ENCODE data around the gene ZFYVE28. TPM values are rescaled to one million over a fixed set of nuclear protein-coding genes. Genes with fewer than 3 reads are reported as not detected.

Gene ZFYVE28
- total and polyA plus RNA-seq, 2 of the 8 experiments (the other 6 are each of a cell fraction or from before 2014, with no cell fraction given), result 1.7 to 4.9 TPM

DNA sequence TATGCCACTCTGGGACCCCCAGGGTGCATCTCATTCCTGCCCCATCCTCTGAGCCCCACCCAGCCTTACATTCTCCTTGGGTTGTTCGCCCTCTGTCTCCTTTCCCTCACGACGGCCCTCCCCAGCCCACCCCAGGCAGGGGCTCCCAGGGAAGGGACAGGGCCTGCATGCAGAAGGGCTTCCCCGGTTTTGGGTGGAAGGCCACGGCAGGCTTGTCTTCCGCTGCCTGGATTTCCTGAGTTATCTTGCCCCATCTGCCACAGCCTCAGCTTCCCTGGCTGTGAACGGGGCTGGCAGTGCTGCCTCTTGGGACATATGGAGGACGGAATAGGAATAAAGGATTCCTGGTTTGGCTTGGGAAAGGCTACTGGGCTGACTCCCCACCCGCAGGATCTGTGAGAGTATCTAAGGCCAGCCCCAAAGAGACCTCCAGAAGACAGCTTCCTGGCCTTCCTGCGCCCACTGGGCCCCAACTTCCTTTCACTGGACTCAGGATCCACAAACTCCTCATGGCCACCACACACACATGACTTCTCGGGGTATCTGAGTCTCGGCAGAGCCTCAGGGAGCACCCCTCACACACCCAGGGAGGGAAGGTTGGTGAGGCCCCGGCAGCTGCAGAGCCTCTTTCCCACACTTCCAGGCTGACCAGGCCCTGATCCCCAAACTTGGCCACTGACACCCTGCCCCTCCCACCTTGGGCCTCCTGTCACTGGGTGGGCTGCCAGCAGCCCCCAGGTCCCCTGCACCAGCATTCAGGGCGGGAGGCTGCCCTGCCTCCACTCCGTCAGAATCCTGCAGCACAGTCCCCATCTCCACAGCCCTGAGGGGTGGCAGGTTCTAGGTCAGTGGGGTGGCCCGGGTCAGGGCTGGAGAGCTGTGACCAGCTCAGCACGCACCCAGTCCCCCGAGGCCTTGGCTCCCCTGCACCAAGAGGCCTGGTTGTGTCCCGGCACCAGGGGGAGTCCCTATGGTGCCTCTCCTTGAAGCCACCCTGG is 153.0 kb downstream of the ZFYVE28 start (continued):
- no peak for TF ChIP-seq SP4 (IDR thresholded peaks at IDR 0.05; ENCODE audit: low read length)
- TF ChIP-seq FOSL1 (IDR thresholded peaks at IDR 0.05; ENCODE audit: insufficient read depth, low read depth, low read length), result no peak
- no peak for TF ChIP-seq TBP (IDR thresholded peaks at IDR 0.05; ENCODE audit: low read depth, low read length)
- no peak for TF ChIP-seq NANOG (IDR thresholded peaks at IDR 0.05; ENCODE audit: insufficient read depth, low read depth, low read length, poor library complexity, severe bottlenecking)
- TF ChIP-seq SP2 (IDR thresholded peaks at IDR 0.05; ENCODE audit: low read length), result no peak
- no peak for TF ChIP-seq TCF12 (IDR thresholded peaks at IDR 0.05; ENCODE audit: low read depth, low read length)
- TF ChIP-seq, protein P1, sequence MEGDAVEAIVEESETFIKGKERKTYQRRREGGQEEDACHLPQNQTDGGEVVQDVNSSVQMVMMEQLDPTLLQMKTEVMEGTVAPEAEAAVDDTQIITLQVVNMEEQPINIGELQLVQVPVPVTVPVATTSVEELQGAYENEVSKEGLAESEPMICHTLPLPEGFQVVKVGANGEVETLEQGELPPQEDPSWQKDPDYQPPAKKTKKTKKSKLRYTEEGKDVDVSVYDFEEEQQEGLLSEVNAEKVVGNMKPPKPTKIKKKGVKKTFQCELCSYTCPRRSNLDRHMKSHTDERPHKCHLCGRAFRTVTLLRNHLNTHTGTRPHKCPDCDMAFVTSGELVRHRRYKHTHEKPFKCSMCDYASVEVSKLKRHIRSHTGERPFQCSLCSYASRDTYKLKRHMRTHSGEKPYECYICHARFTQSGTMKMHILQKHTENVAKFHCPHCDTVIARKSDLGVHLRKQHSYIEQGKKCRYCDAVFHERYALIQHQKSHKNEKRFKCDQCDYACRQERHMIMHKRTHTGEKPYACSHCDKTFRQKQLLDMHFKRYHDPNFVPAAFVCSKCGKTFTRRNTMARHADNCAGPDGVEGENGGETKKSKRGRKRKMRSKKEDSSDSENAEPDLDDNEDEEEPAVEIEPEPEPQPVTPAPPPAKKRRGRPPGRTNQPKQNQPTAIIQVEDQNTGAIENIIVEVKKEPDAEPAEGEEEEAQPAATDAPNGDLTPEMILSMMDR (IDR thresholded peaks at IDR 0.05; ENCODE audit: control extremely low read depth in 1 of 3, insufficient read depth in 1 of 3, low read depth in 1 of 3, low read length in 3 of 3), result no peak
- TF ChIP-seq CEBPB (IDR thresholded peaks at IDR 0.05; ENCODE audit: low read depth, low read length), result no peak
- no peak for TF ChIP-seq EZH2 (IDR thresholded peaks at IDR 0.05; ENCODE audit: low read depth, low read length, severe bottlenecking)
- TF ChIP-seq YY1 (IDR thresholded peaks at IDR 0.05; ENCODE audit: low read depth, low read length), result no peak
- TF ChIP-seq SUZ12 (IDR thresholded peaks at IDR 0.05; ENCODE audit: low read length), result no peak

All from H1 (cell line).